ENCODE data around the gene IL1RAPL1.
"Not testable (repeated sequence)": the region's sequence is repeated elsewhere in the genome, so short reads cannot be mapped to it uniquely, and the experiment has no call there.

The IL1RAPL1 gene

DNA sequence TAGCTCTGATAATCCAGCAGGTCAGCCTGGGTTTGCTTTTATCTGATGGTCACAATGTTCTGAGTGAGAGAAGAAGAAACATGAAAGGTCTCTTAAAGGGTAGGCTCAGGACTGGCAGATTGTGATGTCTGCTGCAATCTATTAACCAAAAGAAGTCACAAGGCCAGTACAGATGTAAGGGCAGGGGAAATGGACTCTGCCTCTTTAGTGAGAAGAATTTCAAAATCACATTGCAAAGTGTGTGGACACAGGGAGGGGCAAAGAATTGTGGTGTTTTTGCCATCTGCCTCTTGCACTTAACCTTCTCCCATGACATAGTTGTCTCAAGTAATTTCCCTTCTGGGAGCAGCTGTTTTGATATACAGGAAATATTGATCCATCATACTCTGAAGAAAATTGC lies 40.9 kb downstream of the IL1RAPL1 start:
- no peak for DNase-seq (ENCODE audit: low spot score)

DNA sequence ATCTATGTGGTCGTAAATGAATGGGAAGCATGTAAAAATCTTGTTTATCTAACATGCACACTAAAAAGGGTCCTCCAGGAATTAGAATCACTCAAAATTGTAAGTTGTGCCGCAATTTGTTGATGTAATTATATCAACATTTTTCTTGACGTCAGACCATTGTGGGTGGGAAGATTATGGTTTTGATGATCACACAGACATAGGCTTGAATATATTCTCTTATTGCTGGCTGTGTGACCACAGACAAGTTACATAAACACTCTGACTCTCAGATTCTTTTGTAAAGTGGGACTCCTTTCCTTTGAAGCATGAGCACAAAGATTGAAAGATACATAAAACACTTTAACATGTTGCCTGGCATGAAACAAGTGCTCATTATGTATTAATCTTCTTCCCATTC lies 51.5 kb downstream of the IL1RAPL1 start:
- DNase-seq (ENCODE audit: low spot score): no peak

DNA sequence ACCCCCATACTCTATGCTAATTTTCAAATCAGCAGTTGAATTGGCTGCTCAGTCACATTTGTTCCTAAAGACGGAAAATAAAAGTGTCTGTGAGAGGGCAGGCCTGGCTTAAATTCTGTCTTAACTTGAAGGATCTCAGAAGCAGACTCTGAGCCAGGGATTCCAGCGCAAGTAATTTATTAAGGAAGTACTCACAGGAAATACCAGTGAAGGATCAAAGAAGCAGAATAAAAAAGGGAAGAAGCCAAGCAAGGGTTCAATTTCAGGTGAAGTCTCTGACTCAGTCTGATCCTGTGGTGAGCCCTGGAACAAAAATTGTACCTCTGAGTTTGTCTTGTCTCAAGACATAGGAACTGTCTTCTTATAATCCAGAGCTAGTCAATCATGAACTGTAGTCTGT lies 52.2 kb downstream of the IL1RAPL1 start:
- DNase-seq (ENCODE audit: low spot score): no peak

DNA sequence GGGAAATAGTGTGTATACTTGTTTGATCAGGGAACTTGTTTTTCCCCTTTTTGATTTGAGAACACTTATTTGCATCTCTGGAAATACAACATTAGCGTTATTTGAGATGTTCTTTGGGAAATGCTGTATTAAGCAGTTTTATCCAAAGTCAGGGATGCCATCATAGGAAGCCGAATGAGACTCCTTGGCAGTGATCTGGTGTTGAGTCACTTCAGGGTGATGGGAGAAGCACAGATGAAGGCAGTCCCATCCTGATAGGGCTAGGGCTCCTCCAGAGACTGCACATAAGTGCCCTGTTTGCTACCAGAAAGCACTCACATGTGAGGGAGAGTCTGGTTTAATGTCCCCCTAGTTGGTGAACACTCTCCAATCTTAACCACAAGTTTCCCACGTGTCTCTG lies 62.3 kb downstream of the IL1RAPL1 start:
- no peak for DNase-seq (ENCODE audit: low spot score)

DNA sequence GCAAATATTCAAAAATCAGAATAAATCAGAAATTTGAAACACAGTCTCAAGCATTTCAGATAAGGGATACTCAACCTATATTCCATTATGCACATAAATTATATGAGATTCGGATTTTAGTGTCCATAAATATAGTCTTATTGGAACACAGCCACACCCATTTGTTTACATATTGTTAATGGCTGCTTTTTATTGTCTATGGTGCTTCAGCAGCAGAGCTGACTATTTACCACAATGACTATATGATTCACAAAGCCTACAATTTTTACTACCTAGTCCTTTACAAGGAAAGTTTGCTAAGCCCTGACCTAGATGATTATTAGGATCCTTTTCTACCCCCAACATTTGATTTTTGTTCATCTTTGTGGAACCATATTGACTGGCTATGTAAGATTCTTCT lies 63.9 kb downstream of the IL1RAPL1 start:
- no peak for DNase-seq (ENCODE audit: low spot score)

DNA sequence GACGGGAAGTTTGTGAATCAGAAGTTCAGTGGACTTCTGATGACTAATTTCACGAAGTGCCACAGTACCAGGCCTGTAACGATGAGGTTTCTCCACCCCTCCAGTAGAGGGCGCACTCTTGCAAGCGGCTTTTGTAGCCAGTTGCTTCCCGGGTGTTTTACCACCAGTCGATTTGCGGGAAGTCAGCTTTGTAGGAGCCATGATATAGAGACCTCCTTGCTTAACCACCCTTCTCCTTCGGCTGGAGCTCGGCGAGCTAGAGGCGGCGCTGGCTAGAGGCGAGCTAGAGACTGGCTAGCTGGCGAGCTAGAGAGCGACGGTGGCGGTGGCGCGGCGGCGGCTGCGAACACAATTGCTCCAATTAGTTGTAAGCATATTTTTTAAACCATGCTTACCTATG lies 72.0 kb downstream of the IL1RAPL1 start:
- DNase-seq (ENCODE audit: low spot score): no peak

DNA sequence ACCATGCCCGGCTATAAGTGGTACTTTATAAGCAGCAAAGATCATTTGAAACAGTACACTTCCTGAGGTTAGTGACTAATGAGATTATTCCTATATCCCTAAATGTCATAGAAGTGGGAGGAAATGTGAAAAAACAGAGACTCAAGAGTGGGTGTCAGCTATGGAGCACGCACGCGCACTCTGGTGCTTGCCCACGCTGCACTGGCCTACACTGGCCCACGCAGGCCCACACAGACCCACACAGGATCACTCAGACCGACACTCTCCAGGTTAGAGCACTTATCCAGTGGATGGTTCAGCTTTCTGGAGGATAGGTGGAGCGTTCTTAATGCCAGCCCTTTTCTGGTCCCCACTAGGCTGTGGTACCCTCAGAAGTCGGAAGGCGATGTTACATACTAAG lies 78.5 kb downstream of the IL1RAPL1 start:
- DNase-seq (ENCODE audit: low spot score): no peak

DNA sequence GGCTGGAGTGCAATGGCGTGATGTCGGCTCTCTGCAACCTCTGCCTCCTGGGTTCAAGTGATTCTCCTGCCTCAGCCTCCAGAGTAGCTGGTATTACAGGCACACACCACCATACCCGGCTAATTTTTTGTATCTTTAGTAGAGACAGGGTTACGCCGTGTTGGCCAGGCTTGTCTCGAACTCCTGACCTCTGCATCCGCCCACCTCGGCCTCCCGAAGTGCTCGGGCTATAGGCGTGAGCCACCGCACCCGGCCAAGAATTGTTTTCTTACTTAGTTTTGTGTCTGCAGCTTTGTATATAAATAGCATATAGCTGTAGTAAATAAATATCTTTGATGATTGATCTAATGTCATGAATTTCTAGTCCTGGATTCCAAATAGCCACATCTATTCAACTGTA lies 81.1 kb downstream of the IL1RAPL1 start:
- no peak for DNase-seq (ENCODE audit: low spot score)

DNA sequence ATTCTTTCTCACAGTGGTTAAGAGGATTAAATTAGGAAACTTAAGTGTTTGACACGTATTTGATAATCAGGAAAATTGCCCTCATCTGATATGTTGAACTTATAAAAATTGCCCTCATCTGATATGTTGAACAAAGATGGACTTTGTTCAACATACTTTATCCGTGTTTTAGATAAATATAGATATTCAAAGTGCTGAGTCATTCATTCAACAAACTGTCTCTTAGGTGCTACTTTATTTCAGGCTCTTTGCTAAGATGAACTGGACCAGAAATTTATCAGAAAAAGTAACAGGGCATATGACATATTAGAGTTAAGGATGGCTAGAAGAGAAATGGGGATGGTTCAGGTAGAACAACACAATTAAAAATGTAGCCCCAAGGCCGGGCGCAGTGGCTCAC lies 81.7 kb downstream of the IL1RAPL1 start:
- DNase-seq (ENCODE audit: low spot score): no peak

DNA sequence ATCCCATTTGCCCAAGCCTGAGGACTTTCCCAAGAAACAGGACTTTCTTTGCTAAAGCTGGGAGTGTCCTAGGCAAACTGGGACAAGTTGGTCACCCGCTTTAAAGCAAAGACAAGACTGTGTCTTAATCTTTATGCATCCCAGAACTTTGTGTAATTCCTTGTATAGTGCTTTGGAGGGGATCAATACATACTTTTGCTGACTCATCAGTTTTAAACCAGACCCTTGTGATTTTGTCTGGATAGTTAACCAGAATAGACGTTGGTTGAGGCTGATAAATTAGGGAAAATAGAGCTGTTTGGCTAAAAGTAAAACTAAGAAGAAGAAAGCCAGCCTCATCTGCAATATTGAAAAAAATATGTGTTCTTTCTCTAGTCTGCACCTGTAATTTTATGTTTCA lies 82.8 kb downstream of the IL1RAPL1 start:
- no peak for DNase-seq (ENCODE audit: low spot score)

DNA sequence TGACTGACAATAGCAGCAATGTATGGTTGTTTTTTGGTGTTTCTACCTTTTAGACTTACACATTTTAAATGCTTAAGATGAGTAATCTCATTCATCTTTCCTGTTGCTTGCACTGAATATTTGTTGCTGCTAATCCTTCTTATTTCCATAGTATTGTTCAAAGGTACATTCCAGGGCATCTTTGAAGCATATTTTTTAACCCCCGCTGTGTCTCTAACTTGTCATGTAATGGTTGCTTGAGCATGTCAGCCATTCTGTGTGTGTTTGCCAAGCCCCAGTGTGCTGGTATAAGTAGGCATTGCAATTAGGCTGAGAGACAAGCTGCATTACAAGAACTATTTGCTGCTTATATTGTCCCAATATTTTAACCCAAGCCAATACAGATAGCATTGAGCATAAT lies 87.9 kb downstream of the IL1RAPL1 start:
- no peak for DNase-seq (ENCODE audit: low spot score)

DNA sequence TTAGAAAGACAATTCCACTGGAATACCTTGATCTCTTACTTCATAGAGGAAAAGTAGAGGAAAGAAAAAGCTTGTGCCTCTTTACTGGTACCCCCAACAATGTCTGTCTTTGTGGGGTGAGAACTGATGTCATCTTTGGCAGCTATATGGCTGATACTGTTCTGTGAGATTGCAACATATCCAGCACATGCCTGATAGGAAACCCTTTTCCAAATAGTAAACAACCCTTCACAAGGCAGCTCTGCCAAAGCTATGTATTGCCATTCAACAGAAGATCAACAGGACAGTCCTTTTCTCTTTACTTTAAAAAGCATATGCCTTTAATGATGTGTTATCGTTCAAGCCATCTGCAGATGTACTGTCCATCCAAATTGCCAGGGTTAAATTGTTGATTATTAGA lies 105.9 kb downstream of the IL1RAPL1 start:
- no peak for DNase-seq (ENCODE audit: low spot score)

DNA sequence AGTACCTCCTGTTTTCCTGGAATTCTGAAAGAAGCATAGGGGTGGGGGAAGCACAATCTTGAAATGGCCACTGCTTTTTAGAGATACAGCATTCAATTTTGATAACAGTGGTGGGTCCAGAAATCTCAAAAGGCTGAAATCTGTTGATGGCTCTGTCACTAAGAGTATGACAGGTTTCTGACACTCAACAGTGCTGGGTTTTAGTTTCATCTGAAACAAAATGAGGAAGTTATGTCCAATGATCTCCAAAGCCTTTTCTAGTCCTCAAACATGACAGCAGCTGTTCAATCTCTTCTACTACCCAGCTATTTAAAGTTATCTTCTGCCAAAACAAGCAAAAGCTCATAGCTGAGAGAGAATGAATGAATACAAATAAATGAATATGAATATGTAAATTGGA lies 110.5 kb downstream of the IL1RAPL1 start:
- DNase-seq (ENCODE audit: low spot score): no peak

DNA sequence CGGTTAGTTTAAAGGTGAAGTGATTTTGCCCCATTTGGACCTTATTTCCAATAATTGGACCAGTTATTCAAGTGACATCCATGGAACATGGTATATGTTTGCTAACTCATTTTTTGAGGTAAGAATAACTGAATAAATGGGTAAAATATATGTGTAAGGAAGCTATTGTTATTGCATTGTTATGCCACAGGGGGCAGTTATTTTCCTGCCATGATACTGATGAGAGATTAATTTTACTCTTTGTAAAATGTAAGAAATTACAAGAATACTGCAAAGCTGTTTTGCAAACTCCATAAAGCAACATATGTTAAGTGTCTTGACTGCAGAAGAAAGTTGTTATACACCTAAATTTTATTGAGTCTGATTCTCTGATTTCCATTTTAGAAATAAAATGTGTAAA lies 114.0 kb downstream of the IL1RAPL1 start:
- DNase-seq (ENCODE audit: low spot score): no peak

DNA sequence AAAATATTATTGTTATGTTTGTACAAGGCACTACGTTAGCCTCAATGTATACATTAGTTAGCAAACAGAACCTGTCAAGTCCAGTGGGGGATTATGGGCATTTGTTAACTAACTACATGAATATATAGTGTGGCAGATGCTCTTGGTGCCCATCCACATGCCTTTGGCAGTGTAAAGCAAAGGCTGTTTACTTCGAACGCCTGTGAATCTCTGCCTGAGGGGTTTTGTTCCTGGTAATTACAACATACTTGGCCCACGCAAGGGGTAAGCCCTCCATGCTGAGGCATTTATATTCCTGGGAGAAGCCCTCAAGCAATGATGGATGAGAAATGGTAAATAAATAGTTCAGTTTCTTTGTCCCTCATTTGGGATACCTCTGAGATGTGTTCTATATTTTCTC lies 119.7 kb downstream of the IL1RAPL1 start:
- no peak for DNase-seq (ENCODE audit: low spot score)

DNA sequence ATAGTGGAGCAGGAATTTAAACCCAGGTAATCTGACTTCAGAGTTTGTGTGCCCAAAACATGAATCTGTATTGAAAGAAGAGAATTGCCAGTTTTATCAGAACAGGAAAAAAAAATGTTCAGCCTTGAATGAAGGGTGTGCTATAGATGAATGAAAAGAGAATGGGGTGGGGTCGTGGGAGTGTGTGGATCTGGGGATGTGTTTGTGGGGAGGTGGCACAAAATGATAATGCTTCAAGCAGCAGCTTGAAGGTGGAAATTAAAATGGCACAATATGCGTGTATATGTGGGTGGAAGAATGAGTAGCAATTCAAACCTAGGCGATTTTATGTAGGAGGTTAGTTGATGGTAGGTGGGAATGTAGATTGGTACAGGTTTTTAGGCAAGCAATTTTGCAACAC lies 122.2 kb downstream of the IL1RAPL1 start:
- DNase-seq (ENCODE audit: low spot score): no peak

DNA sequence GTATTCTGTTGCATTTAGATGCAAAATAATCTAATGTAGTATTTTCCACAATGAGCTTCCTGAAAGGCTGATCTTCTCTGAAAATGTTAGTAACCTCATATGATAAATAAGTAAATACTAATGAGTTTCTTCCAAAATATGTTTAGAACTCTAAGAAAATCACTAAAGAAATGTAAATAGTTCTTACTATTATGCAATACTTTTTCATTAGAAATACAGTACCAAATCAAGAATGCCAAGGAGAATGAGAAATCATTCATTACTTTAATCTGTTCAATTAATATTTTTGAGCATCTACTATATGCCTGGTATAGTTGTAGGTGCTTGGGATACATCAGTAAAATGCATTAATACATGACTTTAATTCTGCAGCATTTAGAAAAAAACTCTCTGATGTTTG lies 130.6 kb downstream of the IL1RAPL1 start:
- no peak for DNase-seq (ENCODE audit: low spot score)

DNA sequence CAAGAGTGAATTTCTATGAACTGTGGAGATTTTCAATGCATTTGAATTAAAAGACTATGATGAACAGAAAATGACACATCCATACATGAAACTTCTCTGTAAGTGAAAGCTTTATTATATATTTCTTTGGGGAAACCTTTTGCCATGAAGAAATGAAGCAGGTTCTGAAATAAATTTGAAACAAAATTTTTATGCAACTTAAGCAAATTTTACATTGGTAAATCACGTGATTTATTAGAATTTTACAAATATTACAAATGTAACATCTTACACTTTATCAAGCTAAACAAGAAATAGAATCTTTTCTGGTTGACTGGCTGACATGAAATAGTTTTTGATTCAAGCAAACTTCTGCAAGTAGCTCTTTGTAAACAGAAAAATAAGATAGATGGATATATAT lies 131.2 kb downstream of the IL1RAPL1 start:
- DNase-seq (ENCODE audit: low spot score): no peak

DNA sequence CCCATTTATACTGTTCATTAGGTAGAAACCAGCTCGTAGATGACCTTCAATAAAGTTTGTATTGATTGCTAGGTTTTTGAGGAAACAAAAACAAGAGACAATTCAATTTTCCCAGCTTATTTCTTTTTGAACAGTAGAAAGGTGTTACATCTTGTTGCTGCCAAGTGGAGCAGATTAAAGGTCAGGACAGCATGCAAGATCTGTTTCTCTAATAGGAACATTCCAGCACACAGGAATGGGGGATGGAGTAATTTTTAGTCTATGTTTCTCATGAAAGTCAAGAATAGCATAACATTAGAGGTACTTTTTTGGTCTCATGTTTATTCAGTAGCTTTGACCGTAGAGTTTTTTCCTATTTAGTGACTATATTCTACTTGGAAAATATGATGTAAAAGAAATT lies 132.4 kb downstream of the IL1RAPL1 start:
- no peak for DNase-seq (ENCODE audit: low spot score)

DNA sequence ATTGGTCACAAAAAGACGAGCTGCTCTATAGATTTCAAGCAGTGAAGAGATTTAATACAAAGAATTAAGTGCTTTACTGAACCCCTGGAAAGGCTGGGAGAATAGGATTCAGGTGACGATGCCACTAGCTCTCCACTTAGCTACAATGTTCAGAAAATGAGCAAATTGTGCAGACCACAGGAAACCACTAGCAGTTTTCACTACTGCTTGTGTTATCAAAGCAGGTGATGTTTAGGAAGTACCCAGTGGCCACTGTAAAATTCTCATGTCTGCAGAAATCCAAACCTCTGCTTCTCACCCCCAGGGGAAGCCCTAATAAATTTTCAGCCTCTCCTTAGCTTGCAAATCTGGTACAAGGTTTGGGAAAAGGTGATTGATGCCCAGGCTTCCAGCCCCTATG lies 165.1 kb downstream of the IL1RAPL1 start:
- DNase-seq (ENCODE audit: low spot score): no peak

DNA sequence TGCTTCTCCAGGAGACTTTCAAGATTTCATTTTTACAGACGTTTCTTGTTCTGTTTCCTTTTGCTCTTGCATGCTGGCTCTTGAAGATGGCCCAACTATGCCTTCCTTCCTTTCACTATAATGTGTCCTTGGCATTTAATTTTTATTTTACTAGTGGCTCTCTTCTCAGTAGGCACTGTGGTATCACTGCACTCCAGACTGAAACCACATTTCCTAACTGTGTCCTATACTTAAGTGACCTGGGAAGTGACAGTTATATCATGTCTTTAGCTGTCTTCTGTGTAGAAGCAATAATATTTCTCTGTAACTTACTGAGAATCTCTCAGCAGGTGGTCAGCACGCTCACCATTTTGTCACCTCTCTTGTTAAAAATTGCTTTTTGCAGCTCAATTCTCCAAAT lies 168.9 kb downstream of the IL1RAPL1 start:
- no peak for DNase-seq (ENCODE audit: low spot score)

DNA sequence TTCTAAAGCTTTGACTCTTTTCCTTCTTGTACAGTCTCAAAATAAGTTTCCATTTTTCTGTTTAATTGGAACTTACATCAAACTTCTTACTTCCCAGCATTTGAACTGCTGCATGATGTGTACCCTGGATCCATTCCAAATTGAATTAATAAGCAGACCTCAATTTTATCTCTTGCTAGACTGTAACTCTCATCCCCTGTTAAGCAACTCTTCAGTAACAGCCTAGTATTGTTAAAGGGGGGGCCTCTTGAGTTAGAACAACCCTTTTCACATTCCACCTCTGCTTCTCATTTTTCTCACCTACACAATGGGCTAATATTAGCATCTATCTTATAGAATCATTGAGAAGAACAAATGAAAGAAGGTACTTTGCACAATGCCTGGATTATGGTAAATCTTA lies 169.4 kb downstream of the IL1RAPL1 start:
- no peak for DNase-seq (ENCODE audit: low spot score)

DNA sequence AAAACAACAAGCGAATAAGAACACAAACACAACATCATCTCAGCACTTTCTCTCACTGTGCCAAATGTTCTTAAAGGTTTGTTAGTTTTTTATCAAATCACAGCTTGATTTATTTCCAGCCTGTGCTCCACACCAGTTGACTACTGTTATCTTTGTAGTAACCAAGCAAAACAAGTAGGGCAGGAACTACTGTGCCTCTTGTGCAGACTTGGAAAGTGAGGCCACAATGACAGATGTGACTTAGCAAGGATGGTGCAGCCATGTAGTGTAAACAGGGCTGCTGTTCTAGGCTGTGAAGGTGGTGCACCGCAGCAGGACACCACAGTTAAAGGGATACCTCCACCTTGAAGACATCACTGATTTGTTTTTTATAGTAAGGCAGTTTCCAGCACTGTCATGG lies 170.0 kb downstream of the IL1RAPL1 start:
- no peak for DNase-seq (ENCODE audit: low spot score)

DNA sequence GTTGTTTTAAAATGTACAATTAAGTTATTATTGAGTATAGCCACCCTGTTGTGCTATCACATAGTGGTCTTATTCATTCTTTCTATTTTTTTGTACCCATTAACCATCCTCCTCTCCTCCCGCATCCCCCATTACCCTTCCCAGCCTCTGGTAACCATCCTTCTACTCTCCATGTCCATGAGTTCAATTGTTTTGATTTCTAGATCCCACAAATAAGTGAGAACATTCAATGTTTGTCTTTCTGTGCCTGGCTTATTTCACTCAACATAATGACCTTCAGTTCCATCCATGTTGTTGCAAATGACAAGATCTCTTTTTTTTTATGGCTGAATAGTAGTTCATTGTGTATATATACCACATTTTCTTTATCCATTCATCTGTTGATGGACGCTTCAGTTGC lies 179.3 kb downstream of the IL1RAPL1 start:
- DNase-seq (ENCODE audit: low spot score): not testable (repeated sequence)

DNA sequence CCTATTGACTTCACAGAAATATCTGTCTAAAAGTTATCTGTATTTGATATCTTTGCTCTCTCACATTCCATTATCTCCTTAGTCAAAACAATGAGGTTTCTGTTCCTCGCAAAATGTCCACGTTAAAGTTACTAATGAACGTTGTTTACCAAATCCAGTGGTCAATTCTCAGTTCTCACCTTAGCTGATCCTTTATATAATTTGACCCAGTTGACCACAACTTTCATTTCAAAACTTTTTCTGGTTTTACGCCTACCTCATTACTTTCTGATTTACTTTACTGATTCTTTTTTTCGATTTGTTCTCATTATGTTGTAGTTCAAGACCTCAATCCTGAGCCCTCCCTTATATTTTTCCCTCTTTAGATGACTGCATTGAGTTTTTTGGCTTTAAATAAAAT lies 186.6 kb downstream of the IL1RAPL1 start:
- no peak for DNase-seq (ENCODE audit: low spot score)
